A673 (cell line): Measurements from ENCODE around the gene MICAL3.
"Not testable (repeated sequence)": the region's sequence is repeated elsewhere in the genome, so short reads cannot be mapped to it uniquely, and the experiment has no call there.

Experiments
- EZH2 ChIP-seq: fragments of 200-600 bp; sonication (generic); IDR thresholded peaks from 2 replicates; pipeline ENCODE4 v1.6.1; 2017; ENCODE audit warnings: borderline replicate concordance, low read depth, mild to moderate bottlenecking, mixed read lengths, antibody characterized with exemption, low read length; ENCODE audit not compliant: poor library complexity, severe bottlenecking
- TF ChIP-seq, protein P1 (sequence below): fragments of 300-800, 200-600 bp; sonication (generic); conservative IDR thresholded peaks from 2 replicates; pipeline ENCODE4 v1.5.1; 2017; ENCODE audit warnings: low read depth, mild to moderate bottlenecking, antibody characterized with exemption, low read length, moderate library complexity, mixed read lengths

DNA sequence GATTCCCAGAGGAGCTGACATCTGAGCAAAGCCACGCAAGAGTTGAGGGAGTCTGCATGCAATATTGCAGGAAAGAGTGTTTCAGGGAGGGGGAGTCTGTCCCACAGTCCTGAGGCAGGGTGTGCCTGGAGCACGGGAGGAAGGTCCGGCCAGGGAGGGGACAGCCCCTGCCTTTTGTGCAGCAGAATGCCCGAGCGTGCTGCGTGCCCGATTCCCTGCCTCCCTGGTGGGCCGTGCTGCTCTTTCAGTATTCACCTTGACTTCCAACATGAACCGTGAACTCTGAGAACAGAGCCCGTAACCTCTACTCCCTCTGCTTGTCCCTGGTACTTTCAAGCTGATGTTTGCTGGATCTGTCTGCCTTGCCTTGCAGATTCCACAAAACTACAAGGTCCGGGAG lies 39.3 kb downstream of the MICAL3 start:
- TF ChIP-seq, protein P1, sequence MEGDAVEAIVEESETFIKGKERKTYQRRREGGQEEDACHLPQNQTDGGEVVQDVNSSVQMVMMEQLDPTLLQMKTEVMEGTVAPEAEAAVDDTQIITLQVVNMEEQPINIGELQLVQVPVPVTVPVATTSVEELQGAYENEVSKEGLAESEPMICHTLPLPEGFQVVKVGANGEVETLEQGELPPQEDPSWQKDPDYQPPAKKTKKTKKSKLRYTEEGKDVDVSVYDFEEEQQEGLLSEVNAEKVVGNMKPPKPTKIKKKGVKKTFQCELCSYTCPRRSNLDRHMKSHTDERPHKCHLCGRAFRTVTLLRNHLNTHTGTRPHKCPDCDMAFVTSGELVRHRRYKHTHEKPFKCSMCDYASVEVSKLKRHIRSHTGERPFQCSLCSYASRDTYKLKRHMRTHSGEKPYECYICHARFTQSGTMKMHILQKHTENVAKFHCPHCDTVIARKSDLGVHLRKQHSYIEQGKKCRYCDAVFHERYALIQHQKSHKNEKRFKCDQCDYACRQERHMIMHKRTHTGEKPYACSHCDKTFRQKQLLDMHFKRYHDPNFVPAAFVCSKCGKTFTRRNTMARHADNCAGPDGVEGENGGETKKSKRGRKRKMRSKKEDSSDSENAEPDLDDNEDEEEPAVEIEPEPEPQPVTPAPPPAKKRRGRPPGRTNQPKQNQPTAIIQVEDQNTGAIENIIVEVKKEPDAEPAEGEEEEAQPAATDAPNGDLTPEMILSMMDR: not testable (repeated sequence)
- not testable (repeated sequence) for TF ChIP-seq EZH2
